ENCODE results near the gene MARS2. TPM values are rescaled to one million over a fixed set of nuclear protein-coding genes. Genes with fewer than 3 reads are reported as not detected.

The MARS2 gene
- total and polyA plus RNA-seq, 2 donors (not counting 1 experiment from before 2014, with no cell fraction given): 5.1 to 10.5 TPM

GRCh38 chr2:197706839-197707207 is 1.7 kb downstream of the MARS2 start:
- no peak for ATAC-seq (ENCODE audit: low read depth)
- intact Hi-C loops (cut with micrococcal nuclease): loop anchor here (1.0 to 10.0 kb wide), 3 partner anchors 71 to 782 kb away; partner anchors contain the start of genes MOB4 and PGAP1

More at GRCh38 chr2:197706839-197707207, 1.7 kb downstream of the MARS2 start:
- ChIA-PET CTCF (interaction anchor here (2.0 to 3.4 kb wide), 3 partner anchors 9 to 590 kb away, joined by 11 to 15 read pairs (median 13); no protein-coding TSS in a partner anchor), POLR2A (no interaction called here)
- Histone ChIP-seq H3K27me3 (replicated peaks in 1 of 4; ENCODE audit: control extremely low read depth in 1 of 4, control insufficient read depth in 3 of 4, insufficient read depth in 4 of 4, low read length in 3 of 4) (peaks cover 0 to 2% (median 0%) of the 10 kb centered on the region in 4 experiments), H2AFZ (ENCODE audit: insufficient read depth, low read depth, low read length, poor library complexity, severe bottlenecking) (no peak overlapping the region), H3K27ac (ENCODE audit: low read length in 2 of 2) (no peak overlapping the region), H3K36me3 (replicated peaks in 1 of 2; ENCODE audit: control extremely low read depth in 1 of 2, control insufficient read depth in 1 of 2, extremely low read depth in 1 of 2, insufficient read depth in 2 of 2, low read length in 1 of 2) (peaks cover 6% of the 10 kb centered on the region in 2 experiments), H4K20me1 (ENCODE audit: control insufficient read depth, insufficient read depth, low read length, poor library complexity, severe bottlenecking) (peaks cover 30% of the 10 kb centered on the region), H3K4me3 (ENCODE audit: control extremely low read depth in 1 of 5, extremely low read depth in 1 of 5, insufficient read depth in 1 of 5, low read depth in 2 of 5, low read length in 4 of 5) (peak overlapping the region in 3 of 5 experiments; percentile 78 to 85 (median 80)), H3K4me1 (ENCODE audit: control insufficient read depth in 2 of 2, insufficient read depth in 2 of 2, low read length in 2 of 2) (peaks cover 31 to 33% of the 10 kb centered on the region in 2 donors), H3K4me2 (replicated peaks; ENCODE audit: low read depth, low read length, poor library complexity, severe bottlenecking) (peak overlapping the region; percentile 95), H3K79me2 (ENCODE audit: control insufficient read depth, insufficient read depth, low read length) (peaks cover 43% of the 10 kb centered on the region), H3K9ac (ENCODE audit: low read length) (peak overlapping the region; percentile 85), H3K9me3 (ENCODE audit: control extremely low read depth in 1 of 3, control insufficient read depth in 2 of 3, insufficient read depth in 1 of 3, low read length in 2 of 3) (peaks cover 0 to 1% (median 0%) of the 10 kb centered on the region in 3 donors)
- Mint-ChIP-seq H3K27me3 (peaks cover 3% of the 10 kb centered on the region), H3K9me3 (ENCODE audit: insufficient read depth) (no peaks in the 10 kb centered on the region), H3K4me3 (peak overlapping the region; percentile 92), H3K4me1 (peaks cover 50% of the 10 kb centered on the region), H3K27ac (no peak overlapping the region)
- DNase-seq: peak; percentile 13
- no peak for TF ChIP-seq CTCF (IDR thresholded peaks at IDR 0.05)
- TF ChIP-seq EZH2 (IDR thresholded peaks at IDR 0.05; ENCODE audit: borderline replicate concordance, insufficient read depth, low read depth, low read length, poor library complexity, severe bottlenecking): no peak
- 95% methylated on average over 2 of the region's 5 CpGs for WGBS (ENCODE audit: insufficient coverage)
